AG10803 (cell line): ENCODE measurements around the gene SMIM24.

Experiments used
- DNase-seq: peaks from one replicate; pipeline ENCODE4 v3.0.0; 2010; ENCODE audit warnings: low read depth
- H3K4me3 ChIP-seq: 2 replicates; pipeline ENCODE4 v1.5.1; 2011; ENCODE audit warnings: mild to moderate bottlenecking, low read length, control low read depth
- CTCF ChIP-seq: conservative IDR thresholded peaks from 2 replicates; pipeline ENCODE4 v1.5.1; 2011; ENCODE audit warnings: mild to moderate bottlenecking, low read length, control low read depth, inconsistent platforms

Gene SMIM24

GRCh38 chr19:3469638-3470499, 10.5 kb downstream of the SMIM24 start:
- no peak overlapping the region for H3K4me3 ChIP-seq
- no peak for DNase-seq
- TF ChIP-seq CTCF, result peak; percentile 15; the same call in 1 of the 2 replicates

- H3K4me3 ChIP-seq, result no peak overlapping the region
- TF ChIP-seq CTCF, result no peak
- no peak for DNase-seq
Measured at GRCh38 chr19:3468211-3468610, 12.1 kb downstream of the SMIM24 start.

- DNase-seq, result no peak
- TF ChIP-seq CTCF, result no peak
- no peak overlapping the region for H3K4me3 ChIP-seq
Measured at GRCh38 chr19:3467437-3468198, 12.7 kb downstream of the SMIM24 start.

GRCh38 chr19:3466635-3467034, 13.7 kb downstream of the SMIM24 start:
- no peak for TF ChIP-seq CTCF
- no peak overlapping the region for H3K4me3 ChIP-seq
- no peak for DNase-seq

- TF ChIP-seq CTCF, result no peak
- H3K4me3 ChIP-seq, result no peak overlapping the region
- no peak for DNase-seq
Measured at GRCh38 chr19:3465552-3465951, 14.8 kb downstream of the SMIM24 start.

GRCh38 chr19:3464587-3465235, 15.6 kb downstream of the SMIM24 start:
- TF ChIP-seq CTCF, result no peak
- DNase-seq, result no peak
- H3K4me3 ChIP-seq, result no peak overlapping the region
